Trophoblast cell (in vitro differentiated cells and primary cell): Measurements from ENCODE around the gene CNTROB.

Experiments
- DNase-seq, 2 donors: peaks; one replicate each; pipeline ENCODE4 v3.0.0-alpha.2; 2016
- H2AFZ ChIP-seq: 2 replicates; pipeline ENCODE4 v1.6.1; 2013; ENCODE audit warnings: low read length, moderate library complexity, mild to moderate bottlenecking; ENCODE audit not compliant: insufficient read depth, poor library complexity
- H2AK5ac ChIP-seq: 2 replicates; pipeline ENCODE4 v1.6.1; 2013; ENCODE audit warnings: mild to moderate bottlenecking, low read length
- H2BK120ac ChIP-seq: 2 replicates; pipeline ENCODE4 v1.6.1; 2013; ENCODE audit warnings: low read length, mild to moderate bottlenecking, moderate library complexity; ENCODE audit not compliant: insufficient read depth, poor library complexity
- H2BK12ac ChIP-seq: 2 replicates; pipeline ENCODE4 v1.6.1; 2013; ENCODE audit warnings: mild to moderate bottlenecking, low read length, moderate library complexity
- H2BK5ac ChIP-seq: 2 replicates; pipeline ENCODE4 v1.6.1; 2013; ENCODE audit warnings: low read length, low read depth, moderate library complexity, mild to moderate bottlenecking; ENCODE audit not compliant: poor library complexity
- H3K14ac ChIP-seq: 2 replicates; pipeline ENCODE4 v1.6.1; 2013; ENCODE audit warnings: mild to moderate bottlenecking, low read length
- H3K18ac ChIP-seq: 2 replicates; pipeline ENCODE4 v1.6.1; 2013; ENCODE audit warnings: mild to moderate bottlenecking, low read length
- H3K23ac ChIP-seq: 2 replicates; pipeline ENCODE4 v1.6.1; 2013; ENCODE audit warnings: low read length
- H3K27ac ChIP-seq: 2 replicates; pipeline ENCODE4 v1.5.1; 2013; ENCODE audit warnings: low read depth, mild to moderate bottlenecking, inconsistent platforms, low read length, moderate library complexity
- H3K27me3 ChIP-seq: 2 replicates; pipeline ENCODE4 v1.6.1; 2013; ENCODE audit warnings: inconsistent platforms, mild to moderate bottlenecking, low read length, moderate library complexity; ENCODE audit not compliant: insufficient read depth
- H3K36me3 ChIP-seq, 2 experiments: 1 replicate in 1 of 2; 2 replicates in 1 of 2; pipeline ENCODE4 v1.6.1; 2013; ENCODE audit warnings: low read length in 2 of 2, mild to moderate bottlenecking in 2 of 2, moderate library complexity in 1 of 2; ENCODE audit not compliant: insufficient read depth in 2 of 2, control insufficient read depth in 1 of 2
- H3K4ac ChIP-seq: 2 replicates; pipeline ENCODE4 v1.6.1; 2013; ENCODE audit warnings: low read depth, mild to moderate bottlenecking, low read length, moderate library complexity
- H3K4me1 ChIP-seq, 2 experiments: 1 replicate in 1 of 2; 2 replicates in 1 of 2; pipeline ENCODE4 v1.6.1; 2013; ENCODE audit warnings: low read length in 2 of 2, mild to moderate bottlenecking in 2 of 2, moderate library complexity in 1 of 2; ENCODE audit not compliant: insufficient read depth in 2 of 2, control insufficient read depth in 1 of 2
- H3K4me2 ChIP-seq: 2 replicates; pipeline ENCODE4 v1.6.1; 2013; ENCODE audit warnings: inconsistent platforms, mild to moderate bottlenecking, low read length, moderate library complexity
- H3K4me3 ChIP-seq: 2 replicates; pipeline ENCODE4 v1.5.1; 2013; ENCODE audit warnings: mild to moderate bottlenecking, low read depth, low read length, inconsistent platforms
- H3K79me1 ChIP-seq: one replicate; pipeline ENCODE4 v1.6.1; 2013; ENCODE audit warnings: low read length
- H3K79me2 ChIP-seq: 2 replicates; pipeline ENCODE4 v1.6.1; 2013; ENCODE audit warnings: low read length, mild to moderate bottlenecking; ENCODE audit not compliant: control insufficient read depth, insufficient read depth, poor library complexity
- H3K9ac ChIP-seq: 2 replicates; pipeline ENCODE4 v1.6.1; 2013; ENCODE audit warnings: mild to moderate bottlenecking, low read length
- H3K9me3 ChIP-seq: 2 replicates; pipeline ENCODE4 v1.6.1; 2013; ENCODE audit warnings: low read depth, mild to moderate bottlenecking, control low read depth, inconsistent platforms, low read length; ENCODE audit not compliant: insufficient read depth
- H4K12ac ChIP-seq: 2 replicates; pipeline ENCODE4 v1.6.1; 2013; ENCODE audit warnings: low read depth, mild to moderate bottlenecking, low read length, moderate library complexity
- H4K8ac ChIP-seq: 2 replicates; pipeline ENCODE4 v1.6.1; 2013; ENCODE audit warnings: low read depth, mild to moderate bottlenecking, low read length, moderate library complexity
- H4K91ac ChIP-seq: one replicate; pipeline ENCODE4 v1.6.1; 2013; ENCODE audit warnings: low read depth, mild to moderate bottlenecking, low read length, moderate library complexity
- WGBS: extraction: QIAGEN DNeasy Blood & Tissue Kit; methylation state at CpG from one replicate; pipeline ENCODE4 v1.1.7; 2013; ENCODE audit warnings: missing lambda C conversion rate; ENCODE audit not compliant: insufficient read length, insufficient coverage; ENCODE audit errors: extremely low coverage; 5-methylcytosine and 5-hydroxymethylcytosine counted together

Gene CNTROB

DNA sequence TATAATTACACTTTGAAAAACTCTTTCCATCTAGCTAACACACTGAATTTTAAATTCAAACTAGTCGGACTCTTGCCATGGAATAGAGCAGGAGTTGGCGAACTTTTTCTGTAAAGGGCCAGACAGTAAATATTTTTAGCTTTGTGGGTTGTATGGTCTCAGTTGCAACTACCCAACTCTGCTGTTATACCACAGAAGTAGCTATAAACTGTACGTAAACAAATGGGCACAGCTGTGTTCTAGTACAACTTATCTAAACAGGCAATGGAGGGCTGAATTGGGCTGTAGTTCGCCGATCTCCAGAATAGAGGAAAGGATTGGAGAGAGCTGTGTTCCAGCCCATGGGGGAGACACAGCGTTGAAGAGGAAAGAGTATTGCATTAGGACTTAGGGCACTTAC lies 8.7 kb downstream of the CNTROB start:
- H3K18ac ChIP-seq, result no peak overlapping the region
- no peak overlapping the region for H2AK5ac ChIP-seq
- no peak overlapping the region for H3K14ac ChIP-seq
- H3K4me3 ChIP-seq, result no peak overlapping the region
- H3K4ac ChIP-seq, result no peak overlapping the region
- no peak overlapping the region for H4K8ac ChIP-seq
- peaks cover 2% of the 10 kb centered on the region for H3K9me3 ChIP-seq
- H3K4me2 ChIP-seq, result no peak overlapping the region
- no peaks in the 10 kb centered on the region for H3K79me1 ChIP-seq
- no peak overlapping the region for H2BK12ac ChIP-seq
- H3K79me2 ChIP-seq, result no peaks in the 10 kb centered on the region
- peaks cover 45 to 60% of the 10 kb centered on the region in 2 experiments for H3K36me3 ChIP-seq
- no peak overlapping the region for H3K9ac ChIP-seq
- no peak overlapping the region for H2BK120ac ChIP-seq
- H2AFZ ChIP-seq, result no peak overlapping the region
- no peak overlapping the region for H2BK5ac ChIP-seq
- no peak overlapping the region for H3K23ac ChIP-seq
- WGBS, result no CpG with 5 or more reads among the region's 6 CpGs
- no peak for DNase-seq
- no peak overlapping the region for H3K27ac ChIP-seq
- H3K4me1 ChIP-seq, result no peaks in the 10 kb centered on the region
- no peaks in the 10 kb centered on the region for H3K27me3 ChIP-seq
- H4K12ac ChIP-seq, result no peak overlapping the region
- no peak overlapping the region for H4K91ac ChIP-seq

DNA sequence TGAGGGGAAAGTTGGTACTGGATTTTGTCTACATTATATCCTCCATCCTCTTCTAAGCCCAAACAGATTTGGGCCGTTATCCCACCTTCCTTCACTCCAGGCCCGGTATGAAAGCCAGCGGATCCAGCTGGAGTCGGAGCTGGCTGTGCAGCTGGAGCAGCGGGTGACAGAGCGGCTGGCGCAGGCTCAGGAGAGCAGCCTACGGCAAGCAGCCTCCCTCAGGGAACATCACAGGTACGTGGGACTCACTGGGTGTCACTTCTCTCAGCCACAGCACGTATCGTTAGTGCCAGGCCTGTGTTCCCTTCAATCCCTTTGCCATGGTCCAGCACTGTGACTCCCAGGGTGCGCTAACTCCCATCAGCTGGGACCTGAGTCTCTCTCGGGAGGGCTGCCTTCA lies 11.3 kb downstream of the CNTROB start:
- Histone ChIP-seq H2BK12ac (no peak overlapping the region), H3K79me2 (no peaks in the 10 kb centered on the region), H2BK120ac (no peak overlapping the region), H4K91ac (no peak overlapping the region), H3K18ac (no peak overlapping the region), H3K79me1 (no peaks in the 10 kb centered on the region), H3K4me3 (no peak overlapping the region), H2BK5ac (no peak overlapping the region), H3K23ac (no peak overlapping the region), H2AK5ac (no peak overlapping the region), H3K4me2 (no peak overlapping the region), H3K27ac (no peak overlapping the region), H3K4me1 (no peaks in the 10 kb centered on the region), H3K9ac (no peak overlapping the region), H3K36me3 (peaks cover 53 to 67% of the 10 kb centered on the region in 2 experiments), H4K8ac (no peak overlapping the region), H3K14ac (no peak overlapping the region), H3K4ac (no peak overlapping the region), H3K9me3 (peaks cover 2% of the 10 kb centered on the region), H4K12ac (no peak overlapping the region), H2AFZ (no peak overlapping the region), H3K27me3 (no peaks in the 10 kb centered on the region)
- no CpG with 5 or more reads among the region's 13 CpGs for WGBS
- no peak for DNase-seq

DNA sequence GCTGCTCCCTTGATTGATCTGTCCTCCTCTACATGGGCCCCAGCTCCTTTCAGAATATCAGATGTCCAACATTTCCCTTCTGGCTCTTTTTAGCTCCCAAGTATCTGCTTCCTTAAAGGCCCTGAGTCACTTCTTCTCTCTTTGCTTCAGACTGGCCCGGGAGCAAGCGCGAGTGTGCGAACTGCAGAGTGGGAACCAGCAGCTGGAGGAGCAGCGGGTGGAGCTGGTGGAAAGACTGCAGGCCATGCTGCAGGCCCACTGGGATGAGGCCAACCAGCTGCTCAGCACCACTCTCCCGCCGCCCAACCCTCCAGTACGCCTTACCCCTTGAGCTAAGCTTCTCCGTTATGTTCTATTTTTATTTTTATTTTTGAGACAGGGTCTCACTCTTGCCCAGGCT lies 12.3 kb downstream of the CNTROB start:
- Histone ChIP-seq H3K9me3 (peaks cover 2% of the 10 kb centered on the region), H4K12ac (no peak overlapping the region), H2BK120ac (no peak overlapping the region), H2AK5ac (no peak overlapping the region), H3K79me2 (no peaks in the 10 kb centered on the region), H3K79me1 (no peaks in the 10 kb centered on the region), H3K36me3 (peaks cover 57 to 72% of the 10 kb centered on the region in 2 experiments), H3K4me2 (no peak overlapping the region), H2BK12ac (no peak overlapping the region), H3K23ac (no peak overlapping the region), H3K4me3 (no peak overlapping the region), H3K4me1 (no peaks in the 10 kb centered on the region), H2AFZ (no peak overlapping the region), H4K8ac (no peak overlapping the region), H2BK5ac (no peak overlapping the region), H3K18ac (no peak overlapping the region), H3K27me3 (no peaks in the 10 kb centered on the region), H3K4ac (no peak overlapping the region), H3K9ac (no peak overlapping the region), H3K14ac (no peak overlapping the region), H4K91ac (no peak overlapping the region), H3K27ac (no peak overlapping the region)
- WGBS, result no CpG with 5 or more reads among the region's 9 CpGs
- DNase-seq, result no peak

DNA sequence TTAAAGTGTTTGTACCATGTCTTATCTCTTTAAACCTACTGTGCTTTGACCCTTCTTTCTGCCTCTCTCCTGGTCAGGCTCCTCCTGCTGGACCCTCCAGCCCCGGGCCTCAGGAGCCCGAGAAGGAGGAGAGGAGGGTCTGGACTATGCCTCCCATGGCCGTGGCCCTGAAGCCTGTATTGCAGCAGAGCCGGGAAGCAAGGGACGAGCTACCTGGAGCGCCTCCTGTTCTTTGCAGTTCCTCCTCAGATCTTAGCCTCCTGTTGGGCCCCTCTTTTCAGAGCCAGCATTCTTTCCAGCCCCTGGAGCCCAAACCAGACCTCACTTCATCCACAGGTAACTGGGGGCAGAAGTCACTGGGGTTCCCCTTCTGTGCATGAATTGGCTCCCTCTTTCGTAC lies 13.6 kb downstream of the CNTROB start:
- Histone ChIP-seq H4K12ac (no peak overlapping the region), H3K4me2 (no peak overlapping the region), H3K4ac (no peak overlapping the region), H2BK5ac (no peak overlapping the region), H2AFZ (no peak overlapping the region), H3K9me3 (peaks cover 2% of the 10 kb centered on the region), H3K27me3 (no peaks in the 10 kb centered on the region), H3K4me3 (no peak overlapping the region), H3K18ac (no peak overlapping the region), H3K9ac (no peak overlapping the region), H3K14ac (no peak overlapping the region), H2BK120ac (no peak overlapping the region), H3K27ac (no peak overlapping the region), H2AK5ac (no peak overlapping the region), H2BK12ac (no peak overlapping the region), H4K8ac (no peak overlapping the region), H3K79me2 (no peaks in the 10 kb centered on the region), H3K79me1 (no peaks in the 10 kb centered on the region), H3K36me3 (peaks cover 52 to 63% of the 10 kb centered on the region in 2 experiments), H4K91ac (no peak overlapping the region), H3K23ac (no peak overlapping the region), H3K4me1 (no peaks in the 10 kb centered on the region)
- no peak for DNase-seq
- no CpG with 5 or more reads among the region's 7 CpGs for WGBS
